Hippocampal formation (tissue), 2 donors: ENCODE data around the gene BTG1.
"Not testable (repeated sequence)": the region's sequence is repeated elsewhere in the genome, so short reads cannot be mapped to it uniquely, and the experiment has no call there.

Source experiments
- DNase-seq, 2 donors: peaks; one replicate each; lab custom pipeline; 2025; lab: John Stamatoyannopoulos, UW

BTG1 gene

DNA sequence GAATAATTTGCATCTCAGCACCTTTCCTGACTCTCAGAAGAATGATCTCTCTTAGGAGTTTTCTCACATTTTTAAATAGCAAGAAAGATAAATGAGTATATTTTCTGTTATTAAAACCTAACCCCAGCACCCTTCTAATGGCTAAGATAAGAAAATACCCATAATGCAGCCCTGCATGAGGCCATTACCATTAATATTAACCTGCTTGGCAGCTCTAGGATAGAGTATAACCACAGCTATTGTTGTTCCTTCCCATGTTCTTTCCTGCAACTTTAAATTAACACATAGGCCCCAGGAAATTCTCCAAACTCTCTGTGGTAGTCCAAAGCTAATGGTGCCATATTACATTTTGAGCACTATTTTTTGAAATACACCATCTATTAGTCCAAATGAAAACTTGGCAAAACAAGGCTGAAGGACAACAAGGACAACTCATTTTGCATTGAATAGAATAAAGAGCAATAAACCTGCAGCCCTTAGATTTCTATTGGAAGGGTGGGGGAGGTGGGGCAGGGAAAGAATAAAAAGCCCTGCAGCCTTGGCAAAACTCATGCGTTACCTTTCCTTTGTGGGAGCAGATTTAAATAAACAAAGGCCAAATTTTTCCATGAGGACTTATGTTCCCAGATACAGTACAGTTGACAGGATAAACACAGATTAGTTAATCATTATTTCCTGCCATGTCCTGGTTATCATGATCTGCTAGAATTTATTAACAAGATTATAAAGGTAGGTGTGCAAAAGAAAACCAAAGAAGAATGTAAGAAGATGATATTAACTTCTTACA, 46.9 kb downstream of the BTG1 start:
- no peak for DNase-seq

DNA sequence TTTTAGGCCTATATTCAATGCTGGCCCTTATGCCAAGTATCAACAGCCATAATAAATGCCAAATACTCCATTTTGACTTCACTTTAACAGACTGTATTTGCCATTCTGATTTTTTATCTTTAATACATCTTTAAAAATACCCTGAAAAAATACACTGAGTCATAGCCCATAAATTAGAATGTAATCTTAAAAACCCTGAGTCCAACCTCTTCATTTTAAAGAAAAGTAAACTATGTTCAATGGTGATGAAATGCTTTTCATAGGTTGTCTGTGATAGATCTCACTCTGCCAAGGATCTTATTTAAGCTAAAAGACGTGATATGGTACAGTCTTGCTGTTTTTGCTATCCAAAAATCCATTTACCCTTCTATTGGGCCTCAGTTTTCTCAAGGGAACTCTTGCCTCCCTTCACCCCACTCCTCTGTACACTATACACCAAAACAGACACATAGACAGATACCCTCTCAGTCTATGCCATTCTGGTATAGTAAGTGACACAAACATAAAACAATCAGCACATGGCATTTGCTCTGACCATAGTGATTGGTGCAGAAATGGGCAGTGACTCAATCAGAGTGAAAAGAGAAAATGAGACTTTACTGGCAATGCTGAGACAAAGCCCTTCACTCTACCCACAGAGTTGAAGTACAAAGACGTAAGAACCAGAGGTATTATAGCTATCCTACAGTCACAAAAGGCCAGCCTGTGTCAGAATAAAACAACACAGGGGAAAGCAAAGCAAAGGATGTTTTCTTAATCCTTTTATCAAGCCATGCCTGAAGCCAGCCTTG, 49.1 kb downstream of the BTG1 start:
- DNase-seq, result no peak

DNA sequence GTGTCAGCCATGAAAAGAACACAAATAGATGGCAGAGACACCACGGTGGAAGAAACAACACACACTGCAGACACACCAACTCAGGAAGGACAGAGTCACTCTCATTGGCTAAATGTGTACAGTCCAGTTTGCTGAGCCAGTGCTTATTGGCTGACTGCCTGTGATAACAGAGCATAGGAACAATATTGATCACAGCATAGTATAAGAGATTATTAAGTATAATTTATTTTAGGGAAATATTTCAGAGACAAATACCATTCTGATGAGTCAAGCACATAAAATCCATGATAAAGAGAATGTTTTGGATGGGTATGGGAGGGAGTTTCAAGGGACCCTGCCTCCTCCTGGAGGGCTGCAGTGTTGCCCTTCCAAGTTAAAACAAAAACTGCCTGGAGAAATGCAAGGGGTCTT, 50.9 kb downstream of the BTG1 start:
- DNase-seq, result no peak

DNA sequence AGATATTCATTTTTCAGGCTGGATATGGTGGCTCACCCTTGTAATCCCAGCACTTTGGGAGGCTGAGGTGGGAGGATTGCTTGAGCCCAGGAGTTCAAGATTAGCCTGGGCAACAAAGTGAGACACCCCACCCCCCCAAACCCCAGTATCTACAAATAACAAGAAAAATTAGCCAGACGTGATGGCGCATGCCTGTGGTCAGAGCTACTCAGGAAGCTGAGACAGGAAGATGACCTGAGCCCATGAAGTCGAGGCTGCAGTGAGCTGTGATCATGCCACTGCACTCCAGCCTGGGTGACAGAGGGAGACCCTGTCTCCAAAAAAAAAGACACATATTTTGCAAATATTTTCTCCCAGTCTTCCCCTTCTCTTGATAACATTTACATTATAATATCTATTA, 51.3 kb downstream of the BTG1 start:
- not testable (repeated sequence) for DNase-seq
